ENCODE data around the gene COL8A2. TPM values are rescaled to one million over a fixed set of nuclear protein-coding genes. Genes with fewer than 3 reads are reported as not detected.

COL8A2 gene
- total RNA-seq, 1 donor from 2014 or later, result 0.10 TPM

GRCh38 chr1:36122062-36123030 is 2.7 kb downstream of the COL8A2 start:
- Mint-ChIP-seq H3K27me3 (peaks cover 46% of the 10 kb centered on the region), H3K36me3 (ENCODE audit: insufficient read depth) (no peaks in the 10 kb centered on the region), H3K27ac (peak overlapping the region; percentile 2), H3K4me3 (ENCODE audit: low read depth) (no peak overlapping the region), H3K9me3 (ENCODE audit: low read depth) (no peaks in the 10 kb centered on the region), H3K4me1 (ENCODE audit: low read depth) (peaks cover 7% of the 10 kb centered on the region)
- DNase-seq (ENCODE audit: low spot score, unreplicated experiment), result no peak
- TF ChIP-seq, protein P1, sequence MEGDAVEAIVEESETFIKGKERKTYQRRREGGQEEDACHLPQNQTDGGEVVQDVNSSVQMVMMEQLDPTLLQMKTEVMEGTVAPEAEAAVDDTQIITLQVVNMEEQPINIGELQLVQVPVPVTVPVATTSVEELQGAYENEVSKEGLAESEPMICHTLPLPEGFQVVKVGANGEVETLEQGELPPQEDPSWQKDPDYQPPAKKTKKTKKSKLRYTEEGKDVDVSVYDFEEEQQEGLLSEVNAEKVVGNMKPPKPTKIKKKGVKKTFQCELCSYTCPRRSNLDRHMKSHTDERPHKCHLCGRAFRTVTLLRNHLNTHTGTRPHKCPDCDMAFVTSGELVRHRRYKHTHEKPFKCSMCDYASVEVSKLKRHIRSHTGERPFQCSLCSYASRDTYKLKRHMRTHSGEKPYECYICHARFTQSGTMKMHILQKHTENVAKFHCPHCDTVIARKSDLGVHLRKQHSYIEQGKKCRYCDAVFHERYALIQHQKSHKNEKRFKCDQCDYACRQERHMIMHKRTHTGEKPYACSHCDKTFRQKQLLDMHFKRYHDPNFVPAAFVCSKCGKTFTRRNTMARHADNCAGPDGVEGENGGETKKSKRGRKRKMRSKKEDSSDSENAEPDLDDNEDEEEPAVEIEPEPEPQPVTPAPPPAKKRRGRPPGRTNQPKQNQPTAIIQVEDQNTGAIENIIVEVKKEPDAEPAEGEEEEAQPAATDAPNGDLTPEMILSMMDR (IDR thresholded peaks at IDR 0.05; ENCODE audit: unreplicated experiment), result no peak

- TF ChIP-seq, protein P1 (IDR thresholded peaks at IDR 0.05; ENCODE audit: unreplicated experiment), result no peak
- Mint-ChIP-seq H3K4me3 (ENCODE audit: low read depth) (no peak overlapping the region), H3K36me3 (ENCODE audit: insufficient read depth) (no peaks in the 10 kb centered on the region), H3K27ac (no peak overlapping the region), H3K27me3 (peaks cover 38% of the 10 kb centered on the region), H3K9me3 (ENCODE audit: low read depth) (no peaks in the 10 kb centered on the region), H3K4me1 (ENCODE audit: low read depth) (peaks cover 2% of the 10 kb centered on the region)
- DNase-seq (ENCODE audit: low spot score, unreplicated experiment), result no peak
These were observed 5.6 kb downstream of the COL8A2 start for GRCh38 chr1:36119456-36119855.

GRCh38 chr1:36118447-36119204 is 6.4 kb downstream of the COL8A2 start:
- DNase-seq (ENCODE audit: low spot score, unreplicated experiment), result no peak
- Mint-ChIP-seq H3K36me3 (ENCODE audit: insufficient read depth) (no peaks in the 10 kb centered on the region), H3K9me3 (ENCODE audit: low read depth) (no peaks in the 10 kb centered on the region), H3K4me3 (ENCODE audit: low read depth) (no peak overlapping the region), H3K27ac (no peak overlapping the region), H3K4me1 (ENCODE audit: low read depth) (no peaks in the 10 kb centered on the region), H3K27me3 (peaks cover 31% of the 10 kb centered on the region)
- TF ChIP-seq, protein P1 (IDR thresholded peaks at IDR 0.05; ENCODE audit: unreplicated experiment), result no peak

- Mint-ChIP-seq H3K9me3 (ENCODE audit: low read depth) (no peaks in the 10 kb centered on the region), H3K36me3 (ENCODE audit: insufficient read depth) (no peaks in the 10 kb centered on the region), H3K4me3 (ENCODE audit: low read depth) (no peak overlapping the region), H3K27ac (no peak overlapping the region), H3K27me3 (peaks cover 18% of the 10 kb centered on the region), H3K4me1 (ENCODE audit: low read depth) (no peaks in the 10 kb centered on the region)
- no peak for DNase-seq (ENCODE audit: low spot score, unreplicated experiment)
- TF ChIP-seq, protein P1 (IDR thresholded peaks at IDR 0.05; ENCODE audit: unreplicated experiment), result no peak
These were observed 8.1 kb downstream of the COL8A2 start for GRCh38 chr1:36116901-36117300.

GRCh38 chr1:36115931-36116330 is 9.1 kb downstream of the COL8A2 start:
- H3K4me1 Mint-ChIP-seq (ENCODE audit: low read depth), result no peaks in the 10 kb centered on the region
- no peak overlapping the region for H3K27ac Mint-ChIP-seq
- peaks cover 15% of the 10 kb centered on the region for H3K27me3 Mint-ChIP-seq
- TF ChIP-seq, protein P1 (IDR thresholded peaks at IDR 0.05; ENCODE audit: unreplicated experiment), result no peak
- no peaks in the 10 kb centered on the region for H3K36me3 Mint-ChIP-seq (ENCODE audit: insufficient read depth)
- H3K9me3 Mint-ChIP-seq (ENCODE audit: low read depth), result no peaks in the 10 kb centered on the region
- DNase-seq (ENCODE audit: low spot score, unreplicated experiment), result no peak
- no peak overlapping the region for H3K4me3 Mint-ChIP-seq (ENCODE audit: low read depth)

All from progenitor cell of endocrine pancreas (in vitro differentiated cells).